Stimulated activated CD4-positive, alpha-beta T cell treated with anti-CD3 and anti-CD28 coated beads, Interleukin-2, amount 100 ng/mL, for 48 hours (primary cell): ENCODE measurements around the gene IL13RA1.
"Not testable (repeated sequence)": the region's sequence is repeated elsewhere in the genome, so short reads cannot be mapped to it uniquely, and the experiment has no call there.

Source experiments
- DNase-seq, 2 donors: peaks; one replicate each; pipeline ENCODE4 v3.0.0-alpha.2; 2020

Gene IL13RA1

DNA sequence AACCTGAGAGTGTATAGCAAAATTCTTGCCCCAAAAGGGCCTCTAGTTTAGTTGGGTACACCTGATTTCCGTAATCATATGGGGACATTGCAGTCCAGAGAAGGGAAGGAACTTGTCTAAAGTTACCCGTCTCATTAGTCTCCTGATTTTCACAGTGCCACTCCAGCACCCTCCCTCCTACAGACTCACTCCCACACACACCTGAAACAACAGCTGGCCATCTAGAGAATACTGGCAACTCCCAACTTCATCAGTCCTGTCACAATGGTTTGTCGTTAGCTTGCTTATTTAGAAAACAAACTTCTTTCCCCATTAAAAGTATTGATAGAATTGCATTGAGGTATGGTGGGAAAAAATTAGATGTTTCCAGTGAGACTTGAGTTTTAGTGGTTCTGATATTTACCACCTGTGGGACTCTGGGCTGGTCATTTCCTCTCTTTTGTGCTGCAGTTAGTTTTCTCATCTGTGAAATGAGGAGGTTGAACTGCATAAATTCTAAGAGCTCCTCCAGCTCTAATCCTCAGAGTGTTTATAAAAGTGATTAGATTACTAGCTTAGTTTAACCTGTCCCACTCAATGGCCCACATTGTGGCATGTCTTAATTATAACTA is 1.7 kb downstream of the IL13RA1 start:
- no peak for DNase-seq

DNA sequence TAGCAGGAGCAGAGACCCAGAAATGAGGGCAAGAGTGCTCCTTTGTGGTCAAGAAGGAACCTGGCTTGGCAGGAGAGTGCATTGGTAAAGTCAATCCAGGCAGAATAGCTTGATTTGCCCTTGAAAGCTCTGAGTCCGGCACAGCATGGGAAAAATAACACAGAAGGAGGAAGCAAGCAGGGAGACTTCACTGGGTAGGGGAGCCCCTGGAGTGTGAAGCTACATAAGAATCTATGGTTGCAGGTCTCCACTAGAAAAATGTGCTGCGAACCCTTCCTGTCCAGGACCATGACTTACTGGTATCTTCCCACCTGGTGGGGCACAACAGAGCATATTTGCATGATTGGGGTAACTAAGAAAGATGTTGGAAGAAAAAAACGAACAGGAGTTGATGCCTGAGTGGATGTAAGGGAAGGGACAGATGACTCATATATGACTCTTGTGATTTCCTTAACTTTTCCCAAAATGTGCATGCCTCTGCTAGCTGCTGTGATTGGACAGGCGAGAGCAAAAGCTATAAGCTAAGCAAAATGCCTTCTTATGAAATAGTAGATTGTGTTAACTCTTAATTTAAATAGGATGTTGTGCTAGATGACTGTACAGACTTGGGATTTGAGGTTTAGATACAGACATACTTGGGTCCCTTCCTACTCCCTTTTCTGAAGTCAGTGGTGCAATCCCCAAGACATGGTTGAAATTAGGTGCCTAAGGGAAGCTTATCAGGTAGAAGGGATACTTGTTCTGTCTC is 3.3 kb downstream of the IL13RA1 start:
- no peak for DNase-seq

- DNase-seq: not testable (repeated sequence)
Observed at GRCh38 chrX:118732551-118732950, 5.1 kb downstream of the IL13RA1 start.

- no peak for DNase-seq
Observed at GRCh38 chrX:118734909-118735308, 7.5 kb downstream of the IL13RA1 start.

DNA sequence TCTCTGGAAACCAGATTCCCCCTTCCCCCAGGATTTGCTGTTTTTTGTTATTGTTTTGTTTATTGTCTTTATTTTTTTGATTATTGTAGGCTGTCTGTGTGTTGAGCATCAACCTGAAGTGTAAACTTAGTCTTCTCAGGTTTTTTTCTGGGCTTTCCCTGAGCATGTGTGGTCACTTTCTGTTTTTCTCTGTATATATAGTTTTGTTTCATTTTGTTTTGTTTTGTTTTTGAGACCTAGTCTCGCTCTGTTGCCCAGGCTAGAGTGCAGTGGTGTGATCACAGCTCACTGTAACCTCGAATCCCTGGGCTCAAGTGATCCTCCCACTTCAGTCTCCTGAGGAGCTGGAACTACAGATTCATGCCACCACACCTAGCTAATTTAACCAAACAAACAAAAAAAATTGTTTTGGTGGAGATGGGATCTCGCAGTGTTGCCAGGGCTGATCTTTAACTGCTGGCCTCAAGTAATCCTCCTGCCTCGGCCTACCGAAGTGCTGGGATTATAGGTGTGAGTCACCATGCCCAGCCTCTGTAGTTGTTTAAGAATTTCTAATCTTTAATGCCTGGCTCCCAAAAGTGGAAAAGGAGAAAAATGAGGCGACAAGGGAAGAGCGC is 9.1 kb downstream of the IL13RA1 start:
- DNase-seq: no peak

DNA sequence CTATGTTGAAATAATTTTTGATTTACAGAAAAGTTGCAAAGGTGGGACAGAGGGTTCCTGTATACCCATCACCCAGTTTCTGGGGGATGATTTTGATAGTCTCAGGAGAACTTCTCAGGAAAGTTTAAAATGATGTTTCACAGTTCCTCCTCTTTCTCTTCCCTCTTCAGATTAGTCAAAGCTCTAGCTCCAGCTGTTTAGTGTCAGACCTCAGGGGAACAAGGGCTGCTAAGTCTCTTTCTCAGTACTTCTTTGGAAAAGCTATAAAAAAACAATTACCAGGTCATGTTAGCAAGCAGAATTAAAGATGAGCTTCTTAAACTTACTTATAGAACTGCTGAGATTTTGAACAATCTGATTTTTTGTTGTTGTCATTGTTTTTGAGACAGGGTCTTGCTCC is 12.2 kb downstream of the IL13RA1 start:
- no peak for DNase-seq

DNA sequence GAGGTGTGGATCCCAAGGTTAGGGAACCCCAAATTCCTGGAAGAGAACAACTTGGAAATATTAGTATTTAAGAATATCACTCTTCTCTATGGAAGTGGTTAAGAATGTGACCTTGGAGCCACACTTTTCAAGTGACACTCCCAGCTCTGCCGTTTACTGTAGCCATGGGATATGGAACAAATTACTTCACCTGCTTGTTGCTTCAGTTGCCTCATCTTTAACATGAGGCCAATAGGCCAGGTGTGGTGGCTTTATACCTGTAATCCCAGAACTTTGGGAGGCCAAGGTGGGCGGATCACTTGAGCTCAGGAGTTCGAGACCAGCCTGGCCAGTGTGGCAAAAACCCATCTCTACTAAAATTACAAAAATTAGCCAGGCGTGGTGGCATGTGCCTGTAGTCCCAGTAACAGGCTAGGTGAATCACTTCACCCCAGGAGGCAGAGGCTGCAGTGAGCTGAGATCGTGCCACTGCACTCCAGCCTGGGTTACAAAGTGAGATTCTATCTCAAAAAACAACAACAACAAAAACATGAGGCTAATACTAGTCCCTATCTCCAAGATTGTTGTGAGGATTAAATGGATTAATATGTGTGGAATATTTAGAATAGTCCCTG is 13.0 kb downstream of the IL13RA1 start:
- DNase-seq: no peak

DNA sequence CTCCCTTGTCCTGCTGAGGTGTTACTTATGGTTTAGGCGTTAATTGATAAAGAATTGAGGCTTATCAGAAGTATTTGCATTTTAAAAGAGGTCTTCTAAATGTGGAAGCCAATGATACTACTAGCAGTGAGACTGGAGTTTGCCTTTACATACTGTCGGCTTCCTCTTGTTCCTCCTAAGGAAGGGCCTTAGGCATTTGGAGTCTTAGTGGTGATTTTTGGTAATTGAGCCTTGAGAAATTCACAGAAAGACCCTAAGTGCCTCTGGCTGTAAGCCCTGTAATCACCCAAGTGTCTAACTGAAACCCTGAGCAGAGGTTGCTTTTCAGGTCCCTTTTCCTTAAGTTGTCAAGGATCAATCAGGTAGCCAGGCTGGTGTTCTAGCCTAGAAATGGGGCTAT is 14.8 kb downstream of the IL13RA1 start:
- no peak for DNase-seq

- no peak for DNase-seq
Observed at GRCh38 chrX:118745570-118745969, 18.2 kb downstream of the IL13RA1 start.

DNA sequence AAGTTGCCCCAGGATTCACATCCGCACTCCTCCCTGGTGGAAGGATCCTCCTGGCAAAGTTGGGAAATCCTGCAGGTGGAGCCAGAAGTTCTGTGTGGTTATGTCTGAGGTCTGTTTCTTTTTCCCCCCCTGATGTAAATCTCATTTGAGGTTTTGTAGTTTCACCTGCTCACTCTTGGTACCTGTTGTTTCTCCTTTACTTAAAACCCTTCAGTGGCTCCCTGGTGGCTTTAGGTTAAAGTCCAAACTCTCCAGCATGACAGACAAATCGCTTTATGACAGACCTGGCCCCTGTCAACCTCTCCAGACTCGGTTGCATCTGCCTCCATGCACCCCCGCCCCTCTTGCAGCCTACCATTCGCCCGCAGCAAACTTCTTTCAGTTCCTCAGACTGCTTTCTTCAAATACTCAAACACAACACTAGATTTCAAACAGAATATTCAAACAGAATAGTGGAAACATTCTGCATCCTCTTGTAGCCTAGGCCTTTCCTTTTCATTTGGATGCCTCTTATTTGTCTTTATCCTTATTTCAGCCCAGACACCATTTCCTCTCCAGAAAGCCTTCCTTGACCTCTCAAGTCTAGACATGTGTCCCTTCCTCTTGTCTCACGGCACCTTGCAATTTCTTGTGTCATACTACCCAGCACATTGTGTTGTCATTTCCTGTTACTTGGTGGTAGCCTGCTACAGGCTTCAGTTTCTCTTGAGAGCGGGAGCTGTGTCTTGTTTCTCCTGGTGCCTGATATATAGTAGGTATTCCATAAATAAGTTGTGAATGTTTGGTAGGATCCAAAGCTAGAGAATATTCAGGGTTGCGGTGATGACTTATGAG is 24.8 kb downstream of the IL13RA1 start:
- DNase-seq: no peak

DNA sequence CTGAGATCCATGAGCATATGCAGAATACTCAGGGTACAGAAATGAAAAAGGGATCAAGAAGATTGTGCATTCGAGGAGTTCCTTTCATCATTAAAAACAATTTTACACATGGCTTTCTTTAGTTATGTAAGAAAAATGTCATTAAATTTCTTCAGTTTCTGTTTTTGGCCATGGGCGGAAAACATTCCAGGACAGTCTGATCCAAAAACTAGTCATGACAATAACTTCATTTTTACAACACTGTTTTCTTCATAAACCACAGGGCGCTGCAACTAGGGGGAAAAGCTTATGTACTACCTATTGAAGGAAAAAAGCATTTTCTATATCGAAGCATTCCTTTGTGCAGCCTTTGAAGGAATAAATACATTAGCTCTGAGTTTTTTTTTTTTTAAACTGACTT is 28.2 kb downstream of the IL13RA1 start:
- no peak for DNase-seq

DNA sequence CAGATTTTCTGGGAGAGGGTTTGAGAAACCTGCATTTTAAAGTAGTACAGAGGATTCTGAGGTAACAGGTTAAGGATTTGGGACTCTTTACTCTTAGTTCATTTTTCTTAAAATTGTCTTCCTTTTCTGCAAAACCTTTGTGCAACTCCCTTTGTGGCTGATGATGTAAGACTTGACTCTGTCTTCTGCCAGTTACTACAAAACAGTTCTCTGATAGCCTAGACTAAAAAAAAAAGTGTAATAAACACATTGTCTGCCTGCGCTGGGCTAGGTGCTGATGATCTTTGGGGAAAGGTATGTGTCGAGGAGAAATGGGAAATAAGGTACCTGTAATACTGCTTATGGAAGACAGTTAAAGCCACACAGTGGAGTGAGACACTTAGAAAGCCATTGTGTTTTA is 28.7 kb downstream of the IL13RA1 start:
- no peak for DNase-seq

DNA sequence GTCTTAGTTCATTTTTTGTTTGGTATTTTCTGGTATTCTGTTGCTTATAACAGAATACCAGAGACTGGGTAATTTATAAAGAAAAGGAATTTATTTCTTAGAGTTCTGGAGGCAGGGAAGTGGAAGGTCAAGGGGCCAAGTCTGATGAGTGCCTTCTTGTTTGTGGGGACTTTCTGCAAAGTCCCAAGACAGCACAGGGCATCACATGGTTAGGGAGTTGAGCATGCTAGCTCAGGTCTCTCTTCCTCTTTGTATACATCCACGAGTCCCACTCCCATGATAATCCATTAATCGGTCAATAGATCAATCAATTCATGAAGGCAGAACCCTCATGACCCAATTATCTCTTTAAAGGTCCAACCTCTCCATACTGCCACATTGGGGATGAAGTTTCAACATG is 31.1 kb downstream of the IL13RA1 start:
- DNase-seq: no peak

- DNase-seq: no peak
Observed at GRCh38 chrX:118760025-118760424, 32.6 kb downstream of the IL13RA1 start.

DNA sequence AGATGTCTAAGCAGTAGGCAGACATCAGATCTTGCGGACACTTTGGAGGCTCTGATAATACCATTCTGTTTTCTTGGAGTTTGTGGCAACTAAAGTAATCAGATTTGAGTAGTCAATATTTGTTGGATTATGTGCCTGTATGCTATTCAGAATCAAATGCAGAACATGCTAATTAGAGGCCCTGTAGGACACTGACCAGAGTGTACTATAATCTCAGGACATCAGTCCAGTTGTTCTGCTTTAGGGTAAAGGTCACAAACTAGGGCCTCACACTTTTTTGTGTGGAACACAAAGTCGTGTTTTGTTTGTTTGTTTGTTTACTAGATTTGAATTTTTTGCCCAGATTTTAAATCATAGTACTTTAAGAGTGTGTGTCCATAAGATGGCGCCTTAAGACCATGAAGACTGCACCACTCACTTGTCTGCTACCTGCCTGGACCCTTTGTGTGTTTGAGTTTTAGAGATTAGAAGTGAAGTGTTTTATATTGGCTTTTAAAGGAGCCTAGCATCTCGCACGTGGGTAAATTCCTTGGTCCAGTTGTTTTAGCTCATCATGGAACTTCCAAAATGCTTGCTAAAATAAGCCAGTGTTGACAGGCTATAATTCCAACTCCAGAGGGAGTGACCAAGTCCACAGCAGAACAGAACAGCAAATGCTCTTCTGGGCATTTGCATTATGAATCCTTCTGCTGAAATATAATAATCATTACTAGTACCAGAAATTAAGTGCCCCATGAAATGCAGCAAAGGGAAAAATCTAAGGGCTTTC is 34.7 kb downstream of the IL13RA1 start:
- no peak for DNase-seq

- no peak for DNase-seq
Observed at GRCh38 chrX:118763489-118763888, 36.1 kb downstream of the IL13RA1 start.

DNA sequence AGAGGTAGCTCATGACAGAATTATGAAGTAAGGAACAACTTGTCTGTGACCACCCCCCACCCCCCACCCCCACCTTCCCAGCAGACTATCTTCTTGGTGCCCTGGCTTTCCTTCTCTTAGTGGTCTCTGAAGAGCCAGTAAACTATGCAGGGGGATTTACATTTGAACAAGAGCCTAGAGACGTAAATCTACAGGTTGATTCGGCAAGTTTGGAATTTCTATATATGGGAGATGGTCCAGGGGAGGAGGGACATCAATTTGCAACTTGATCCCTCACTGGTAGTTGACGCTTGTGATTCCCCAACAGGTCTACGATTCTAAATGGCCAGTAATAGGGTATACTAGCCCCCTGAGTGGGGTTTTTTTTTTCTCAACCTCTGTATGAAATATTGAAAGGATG is 36.7 kb downstream of the IL13RA1 start:
- no peak for DNase-seq

DNA sequence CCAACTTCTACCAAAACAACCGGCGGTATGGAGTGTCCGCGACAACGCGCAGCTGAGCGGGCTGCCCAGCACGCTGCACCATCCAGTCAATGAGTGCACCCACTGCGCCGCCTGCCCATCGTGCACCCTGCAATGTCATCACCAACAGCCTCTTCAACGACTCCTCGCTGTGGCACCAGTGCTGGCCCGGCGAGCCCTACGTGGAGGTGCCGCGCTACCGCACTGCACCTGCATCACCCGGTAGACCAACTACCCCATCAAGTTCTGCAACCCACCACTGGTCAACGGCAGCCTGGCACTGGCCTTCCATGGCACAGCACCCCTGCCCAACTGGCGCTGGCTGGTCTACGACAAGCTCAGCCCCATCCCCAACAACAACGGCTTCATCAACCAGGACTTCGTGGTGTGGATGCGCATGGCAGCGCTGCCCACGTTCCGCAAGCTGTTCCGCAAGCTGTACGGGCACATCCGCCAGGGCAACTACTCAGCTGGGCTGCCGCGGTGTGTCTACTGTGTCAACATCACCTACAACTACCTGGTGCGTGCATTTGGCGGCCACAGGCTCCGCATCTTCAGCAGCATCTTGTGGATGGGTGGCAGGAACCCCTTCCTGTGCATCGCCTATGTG is 42.8 kb downstream of the IL13RA1 start:
- no peak for DNase-seq

DNA sequence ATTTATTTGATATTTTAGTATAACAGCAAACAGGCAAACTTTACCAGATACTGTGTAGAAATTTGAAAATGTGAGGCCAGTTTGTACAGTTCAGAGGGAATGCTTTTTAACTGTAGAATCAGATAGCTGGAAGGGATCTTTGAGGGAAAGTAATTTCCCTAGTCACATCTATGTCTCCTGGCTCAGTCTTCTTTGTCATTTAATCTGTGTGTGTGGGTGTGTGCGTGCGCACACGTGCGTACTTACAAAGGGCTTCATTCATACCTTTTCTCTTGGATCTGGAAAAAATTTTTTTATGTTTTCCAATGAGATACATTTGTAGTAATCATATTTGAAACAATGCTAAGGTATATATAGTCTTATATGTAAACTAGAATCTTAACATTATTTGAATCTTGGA is 44.6 kb downstream of the IL13RA1 start:
- no peak for DNase-seq

GRCh38 chrX:118773782-118774181 is 46.4 kb downstream of the IL13RA1 start:
- DNase-seq: no peak

DNA sequence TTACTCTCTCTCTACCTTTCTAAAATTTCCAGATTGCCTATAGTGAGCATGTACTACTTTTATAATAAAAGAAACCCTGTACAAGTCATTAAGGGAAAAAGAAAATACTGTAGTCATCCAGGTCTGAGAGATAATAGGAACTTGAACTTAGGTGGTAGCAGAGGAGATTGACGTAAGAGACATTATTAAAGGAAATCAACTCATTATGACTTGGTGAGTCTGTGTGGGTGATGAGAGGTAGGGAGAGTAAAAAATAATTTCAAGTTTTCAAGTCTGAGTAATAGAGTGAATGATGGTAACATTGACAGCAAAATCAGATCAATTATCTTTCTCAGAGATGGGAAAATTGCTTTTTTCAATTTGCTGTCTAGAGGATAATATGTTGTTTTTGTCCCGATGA is 52.2 kb downstream of the IL13RA1 start:
- no peak for DNase-seq

- DNase-seq: no peak
Observed at GRCh38 chrX:118780509-118780908, 53.1 kb downstream of the IL13RA1 start.
